Hepatocyte (in vitro differentiated cells): ENCODE measurements around the gene HNF1B.

ENCODE experiments used
- EZH2 ChIP-seq: fragments of 200-600 bp; sonication (generic); IDR thresholded peaks from 2 replicates; pipeline ENCODE4 v1.6.1; 2016; ENCODE audit warnings: antibody characterized with exemption, mild to moderate bottlenecking, borderline replicate concordance
- EZH2phosphoT487 ChIP-seq: fragments of 200-600 bp; sonication (generic); IDR thresholded peaks from one replicate; pipeline ENCODE4 v1.6.1; 2018; ENCODE audit warnings: antibody characterized with exemption, mild to moderate bottlenecking, low read depth, moderate library complexity; ENCODE audit not compliant: unreplicated experiment, severe bottlenecking
- TF ChIP-seq, protein P1 (sequence below): fragments of 200-600 bp; sonication (generic); IDR thresholded peaks from 2 replicates; pipeline ENCODE4 v1.5.1; 2016; ENCODE audit warnings: antibody characterized with exemption, mild to moderate bottlenecking; ENCODE audit not compliant: poor library complexity

DNA sequence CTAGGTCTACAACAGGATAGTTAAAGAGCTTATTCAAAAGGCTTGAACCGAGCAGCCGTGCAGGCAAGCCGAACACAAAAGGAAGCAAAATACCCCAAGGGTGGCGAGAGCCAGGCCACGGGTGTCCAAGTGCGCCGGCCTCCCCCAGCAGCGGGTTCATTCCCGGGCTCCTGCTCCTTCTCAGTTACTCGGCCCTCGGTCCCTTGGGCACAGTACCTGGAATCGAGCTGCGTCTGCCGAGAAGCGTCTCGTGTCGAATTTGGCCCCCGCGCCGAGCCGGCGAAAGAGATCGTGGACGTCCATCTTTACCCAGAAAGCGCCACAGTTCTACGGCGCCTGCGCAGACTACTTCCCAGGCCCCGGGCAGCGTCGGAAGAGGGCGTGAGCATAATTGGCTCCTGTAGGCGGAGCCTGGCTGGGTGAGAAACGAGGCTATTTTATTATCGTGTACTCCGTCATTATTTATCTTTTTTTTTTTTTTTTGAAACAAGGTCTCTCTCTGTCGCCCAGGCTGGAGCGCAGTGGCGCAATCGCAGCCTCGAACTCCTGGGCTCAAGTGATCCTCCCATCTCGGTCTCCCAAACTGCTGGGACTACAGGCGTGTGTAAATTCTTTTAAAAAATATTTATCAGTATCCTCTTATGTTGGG is 101.6 kb downstream of the HNF1B start, which contains the start of gene DDX52:
- TF ChIP-seq, protein P1, sequence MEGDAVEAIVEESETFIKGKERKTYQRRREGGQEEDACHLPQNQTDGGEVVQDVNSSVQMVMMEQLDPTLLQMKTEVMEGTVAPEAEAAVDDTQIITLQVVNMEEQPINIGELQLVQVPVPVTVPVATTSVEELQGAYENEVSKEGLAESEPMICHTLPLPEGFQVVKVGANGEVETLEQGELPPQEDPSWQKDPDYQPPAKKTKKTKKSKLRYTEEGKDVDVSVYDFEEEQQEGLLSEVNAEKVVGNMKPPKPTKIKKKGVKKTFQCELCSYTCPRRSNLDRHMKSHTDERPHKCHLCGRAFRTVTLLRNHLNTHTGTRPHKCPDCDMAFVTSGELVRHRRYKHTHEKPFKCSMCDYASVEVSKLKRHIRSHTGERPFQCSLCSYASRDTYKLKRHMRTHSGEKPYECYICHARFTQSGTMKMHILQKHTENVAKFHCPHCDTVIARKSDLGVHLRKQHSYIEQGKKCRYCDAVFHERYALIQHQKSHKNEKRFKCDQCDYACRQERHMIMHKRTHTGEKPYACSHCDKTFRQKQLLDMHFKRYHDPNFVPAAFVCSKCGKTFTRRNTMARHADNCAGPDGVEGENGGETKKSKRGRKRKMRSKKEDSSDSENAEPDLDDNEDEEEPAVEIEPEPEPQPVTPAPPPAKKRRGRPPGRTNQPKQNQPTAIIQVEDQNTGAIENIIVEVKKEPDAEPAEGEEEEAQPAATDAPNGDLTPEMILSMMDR, result no peak
- TF ChIP-seq EZH2 (no peak), EZH2phosphoT487 (no peak)
